ENCODE measurements around the gene SFTPA2.
"Not testable (repeated sequence)": the region's sequence is repeated elsewhere in the genome, so short reads cannot be mapped to it uniquely, and the experiment has no call there.

SFTPA2 gene

GRCh38 chr10:79544926-79545659 is 15.1 kb downstream of the SFTPA2 start:
- H3K27ac Mint-ChIP-seq, H3K27me3 Mint-ChIP-seq, CTCF ChIA-PET, DNase-seq, H3K4me3 Mint-ChIP-seq: not testable (repeated sequence)
- H3K36me3 Mint-ChIP-seq: peaks cover 15% of the 10 kb centered on the region
- H3K4me1 Mint-ChIP-seq: peaks cover 60% of the 10 kb centered on the region
- H3K9me3 Mint-ChIP-seq: peaks cover 17% of the 10 kb centered on the region

- H3K27ac Mint-ChIP-seq, CTCF ChIA-PET, DNase-seq, H3K4me3 Mint-ChIP-seq, H3K27me3 Mint-ChIP-seq: not testable (repeated sequence)
- Mint-ChIP-seq H3K36me3 (peaks cover 15% of the 10 kb centered on the region), H3K9me3 (peaks cover 17% of the 10 kb centered on the region), H3K4me1 (peaks cover 57% of the 10 kb centered on the region)
Observed at GRCh38 chr10:79544408-79544807, 15.8 kb downstream of the SFTPA2 start.

GRCh38 chr10:79542626-79543025 is 17.6 kb downstream of the SFTPA2 start:
- Mint-ChIP-seq H3K9me3 (peaks cover 17% of the 10 kb centered on the region), H3K27ac (no peak overlapping the region), H3K27me3 (no peaks in the 10 kb centered on the region), H3K36me3 (peaks cover 15% of the 10 kb centered on the region), H3K4me1 (peaks cover 41% of the 10 kb centered on the region), H3K4me3 (no peak overlapping the region)
- CTCF ChIA-PET: no interaction called here
- no peak for DNase-seq

- not testable (repeated sequence) for H3K27me3 Mint-ChIP-seq, H3K36me3 Mint-ChIP-seq, H3K27ac Mint-ChIP-seq, H3K9me3 Mint-ChIP-seq, DNase-seq, H3K4me3 Mint-ChIP-seq
- CTCF ChIA-PET: interaction anchor here (0.6 kb wide), 1 partner anchor 64 kb away, joined by 3 read pairs; no protein-coding TSS in a partner anchor
- H3K4me1 Mint-ChIP-seq: peaks cover 24% of the 10 kb centered on the region
Observed at GRCh38 chr10:79540930-79541329, 19.3 kb downstream of the SFTPA2 start.

GRCh38 chr10:79538311-79538710 is 21.9 kb downstream of the SFTPA2 start:
- H3K36me3 Mint-ChIP-seq, H3K4me3 Mint-ChIP-seq, H3K9me3 Mint-ChIP-seq, H3K27ac Mint-ChIP-seq, DNase-seq: not testable (repeated sequence)
- H3K4me1 Mint-ChIP-seq: peaks cover 20% of the 10 kb centered on the region
- peaks cover 11% of the 10 kb centered on the region for H3K27me3 Mint-ChIP-seq
- CTCF ChIA-PET: interaction anchor here (1.0 to 1.5 kb wide), 4 partner anchors 70 to 508 kb away, joined by 3 to 6 read pairs (median 4); partner anchors contain the start of gene SFTPA1

- H3K27me3 Mint-ChIP-seq: peaks cover 11% of the 10 kb centered on the region
- CTCF ChIA-PET, H3K9me3 Mint-ChIP-seq, H3K4me1 Mint-ChIP-seq, DNase-seq, H3K36me3 Mint-ChIP-seq, H3K4me3 Mint-ChIP-seq, H3K27ac Mint-ChIP-seq: not testable (repeated sequence)
Observed at GRCh38 chr10:79533903-79534175, 26.4 kb downstream of the SFTPA2 start.

GRCh38 chr10:79533142-79533902 is 26.9 kb downstream of the SFTPA2 start:
- H3K9me3 Mint-ChIP-seq, H3K36me3 Mint-ChIP-seq, DNase-seq, H3K4me3 Mint-ChIP-seq, H3K27ac Mint-ChIP-seq, H3K4me1 Mint-ChIP-seq, CTCF ChIA-PET: not testable (repeated sequence)
- H3K27me3 Mint-ChIP-seq: peaks cover 11% of the 10 kb centered on the region

- H3K4me3 Mint-ChIP-seq, H3K27ac Mint-ChIP-seq, H3K36me3 Mint-ChIP-seq, H3K9me3 Mint-ChIP-seq, DNase-seq, H3K4me1 Mint-ChIP-seq: not testable (repeated sequence)
- peaks cover 16% of the 10 kb centered on the region for H3K27me3 Mint-ChIP-seq
- CTCF ChIA-PET: interaction anchor here (0.8 kb wide), 1 partner anchor 616 kb away, joined by 3 read pairs; no protein-coding TSS in a partner anchor
Observed at GRCh38 chr10:79528261-79528660, 31.9 kb downstream of the SFTPA2 start.

- H3K27me3 Mint-ChIP-seq: peaks cover 22% of the 10 kb centered on the region
- H3K4me1 Mint-ChIP-seq, CTCF ChIA-PET, H3K9me3 Mint-ChIP-seq, DNase-seq, H3K4me3 Mint-ChIP-seq, H3K27ac Mint-ChIP-seq, H3K36me3 Mint-ChIP-seq: not testable (repeated sequence)
Observed at GRCh38 chr10:79525049-79525710, 35.0 kb downstream of the SFTPA2 start.

GRCh38 chr10:79523157-79523853 is 36.9 kb downstream of the SFTPA2 start:
- CTCF ChIA-PET, DNase-seq, H3K4me3 Mint-ChIP-seq, H3K4me1 Mint-ChIP-seq, H3K27ac Mint-ChIP-seq, H3K9me3 Mint-ChIP-seq, H3K36me3 Mint-ChIP-seq: not testable (repeated sequence)
- H3K27me3 Mint-ChIP-seq: peaks cover 22% of the 10 kb centered on the region

GRCh38 chr10:79522464-79522863 is 37.7 kb downstream of the SFTPA2 start:
- DNase-seq, CTCF ChIA-PET, H3K4me1 Mint-ChIP-seq, H3K4me3 Mint-ChIP-seq, H3K27ac Mint-ChIP-seq, H3K36me3 Mint-ChIP-seq, H3K9me3 Mint-ChIP-seq: not testable (repeated sequence)
- H3K27me3 Mint-ChIP-seq: peaks cover 21% of the 10 kb centered on the region

GRCh38 chr10:79521751-79522150 is 38.5 kb downstream of the SFTPA2 start:
- CTCF ChIA-PET, H3K4me1 Mint-ChIP-seq, H3K9me3 Mint-ChIP-seq, H3K27ac Mint-ChIP-seq, H3K36me3 Mint-ChIP-seq, H3K4me3 Mint-ChIP-seq, DNase-seq: not testable (repeated sequence)
- peaks cover 18% of the 10 kb centered on the region for H3K27me3 Mint-ChIP-seq

- CTCF ChIA-PET, H3K4me3 Mint-ChIP-seq, H3K36me3 Mint-ChIP-seq, H3K27ac Mint-ChIP-seq, H3K9me3 Mint-ChIP-seq, H3K4me1 Mint-ChIP-seq, DNase-seq: not testable (repeated sequence)
- peaks cover 23% of the 10 kb centered on the region for H3K27me3 Mint-ChIP-seq
Observed at GRCh38 chr10:79517567-79517966, 42.6 kb downstream of the SFTPA2 start.

- H3K4me3 Mint-ChIP-seq, H3K9me3 Mint-ChIP-seq, H3K36me3 Mint-ChIP-seq, H3K4me1 Mint-ChIP-seq, H3K27ac Mint-ChIP-seq, CTCF ChIA-PET, DNase-seq: not testable (repeated sequence)
- H3K27me3 Mint-ChIP-seq: peaks cover 20% of the 10 kb centered on the region
Observed at GRCh38 chr10:79516532-79517205, 43.5 kb downstream of the SFTPA2 start.

Data from activated naive CD4-positive, alpha-beta T cell treated with anti-CD3 and anti-CD28 coated beads, Interleukin-2, amount 10 ng/mL, durations not matched to agents 7 days and 5 days (primary cell).